Middle frontal gyrus (tissue), 1 donor: ENCODE measurements around the gene BBX.

Source experiments
- DNase-seq: peaks from one replicate; pipeline ENCODE4 v3.0.0-alpha.2; 2015; ENCODE audit warnings: low spot score; ENCODE audit errors: extremely low spot score

The BBX gene

DNA sequence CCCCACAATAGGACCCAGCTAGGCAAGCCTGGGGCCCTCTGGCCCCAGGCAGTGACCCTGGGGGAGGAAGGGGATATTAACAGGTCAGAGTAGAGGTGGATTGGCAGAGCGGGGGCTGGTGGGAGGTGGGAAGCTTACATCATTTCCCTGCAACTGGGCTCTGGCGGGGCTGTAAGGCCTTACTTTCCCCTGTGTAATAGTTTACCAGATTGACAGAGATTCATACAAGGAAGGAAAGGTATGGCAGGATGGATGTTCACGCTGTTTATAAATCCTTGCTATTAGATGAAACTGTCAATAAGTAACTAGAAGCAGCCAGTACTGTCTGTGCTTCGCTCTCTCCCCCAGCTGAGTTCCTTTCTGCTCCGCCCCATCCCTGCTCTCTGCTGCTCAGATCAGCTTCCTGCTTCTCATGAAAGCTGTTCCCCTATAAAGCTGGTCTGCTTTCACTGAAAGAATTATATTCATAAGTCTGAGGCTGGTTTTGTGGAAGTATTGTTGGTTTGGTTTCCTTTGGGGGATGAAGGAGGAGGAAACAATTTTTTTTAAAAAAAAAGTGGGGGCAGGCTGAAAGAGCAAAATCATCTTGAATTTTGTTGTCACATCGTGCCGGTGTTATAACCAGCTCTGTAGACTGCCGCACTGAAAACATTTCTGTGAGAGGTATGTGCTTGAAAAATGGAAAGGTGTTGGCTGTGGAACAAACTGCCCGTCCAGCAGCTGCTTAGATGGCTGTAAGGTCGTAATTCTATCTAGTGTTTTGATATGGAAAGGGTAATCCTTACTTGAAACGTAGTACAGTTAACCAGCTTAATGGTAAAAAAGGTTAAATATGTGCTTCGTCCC is 76.4 kb downstream of the BBX start:
- DNase-seq, result no peak

DNA sequence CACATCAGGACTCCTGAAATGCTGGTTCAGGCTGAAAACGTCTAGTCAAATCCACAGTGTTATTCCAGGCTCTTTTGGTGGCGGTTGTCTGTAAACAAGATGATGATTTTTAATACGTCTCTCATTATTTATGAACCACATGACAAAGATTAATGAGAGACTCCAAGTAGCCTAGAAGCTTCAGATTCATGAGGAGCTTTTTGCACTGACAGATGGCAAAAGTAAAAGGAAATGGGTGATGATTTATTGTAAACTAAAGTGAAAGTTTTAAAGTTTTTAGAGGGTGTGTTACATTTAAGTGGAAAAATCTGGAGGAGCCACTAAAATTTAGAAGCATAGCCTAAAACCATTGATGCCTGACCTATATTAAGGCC is 77.0 kb downstream of the BBX start:
- no peak for DNase-seq

DNA sequence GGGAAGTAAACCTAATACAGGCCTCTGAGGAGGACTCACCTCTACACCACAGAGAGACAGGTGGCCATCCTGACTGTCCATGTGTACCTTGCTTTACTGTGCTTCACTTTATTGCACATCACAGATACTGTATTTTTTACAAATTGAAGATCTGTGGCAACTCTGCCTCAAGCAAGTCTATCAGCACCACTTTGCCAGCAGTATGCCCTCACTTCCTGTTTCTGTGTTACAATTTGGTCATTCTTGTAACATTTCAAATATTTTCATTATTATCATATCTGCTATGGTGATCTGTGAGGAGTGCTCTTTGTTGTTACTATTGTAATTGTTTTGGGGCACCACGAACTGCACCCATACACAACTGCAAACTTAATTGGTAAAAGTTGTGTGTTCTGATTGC is 78.0 kb downstream of the BBX start:
- DNase-seq, result no peak

- DNase-seq, result no peak
These were observed 81.5 kb downstream of the BBX start for GRCh38 chr3:107604057-107604822.

- no peak for DNase-seq
These were observed 89.2 kb downstream of the BBX start for GRCh38 chr3:107611775-107612469.

GRCh38 chr3:107612664-107613084 is 89.9 kb downstream of the BBX start:
- DNase-seq, result no peak

DNA sequence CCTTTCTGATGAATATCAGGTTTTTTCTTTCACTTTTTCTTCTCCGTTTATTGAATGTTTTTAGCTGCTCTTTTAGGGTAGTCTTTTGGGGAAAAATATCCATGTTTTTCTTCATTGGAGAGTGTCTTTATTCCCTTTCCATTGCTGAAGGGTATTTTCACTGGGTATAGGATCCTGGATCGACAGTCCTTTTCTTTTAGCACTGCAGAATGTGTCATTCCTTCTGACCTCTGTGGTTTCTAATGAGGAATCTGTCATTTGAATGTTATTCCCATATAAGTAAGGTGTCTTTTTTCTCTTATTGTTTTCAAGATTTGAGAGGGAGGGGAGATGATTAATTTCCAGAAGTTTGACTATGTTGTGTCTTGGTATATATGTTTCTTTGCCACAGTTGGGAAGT is 96.8 kb downstream of the BBX start:
- no peak for DNase-seq

GRCh38 chr3:107620534-107620933 is 97.8 kb downstream of the BBX start:
- DNase-seq, result no peak

DNA sequence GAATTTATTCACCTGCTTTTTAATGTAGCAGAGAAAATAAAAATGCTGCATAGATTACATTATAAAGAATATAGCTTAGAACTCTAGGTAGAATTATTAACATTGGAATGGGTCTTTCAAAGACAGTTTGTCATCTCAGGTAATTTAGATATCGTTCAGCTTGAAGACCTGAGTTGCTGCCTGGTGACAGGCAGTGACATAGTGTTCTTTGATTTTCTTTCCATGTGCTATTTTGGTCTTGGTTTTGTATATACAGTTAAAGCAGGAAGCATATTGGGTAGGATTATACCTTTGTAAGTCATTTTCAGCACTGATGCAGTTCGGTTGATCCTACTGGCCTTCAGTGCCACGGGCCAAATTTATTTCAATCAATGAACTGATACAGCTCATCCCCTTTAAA is 98.7 kb downstream of the BBX start:
- no peak for DNase-seq

DNA sequence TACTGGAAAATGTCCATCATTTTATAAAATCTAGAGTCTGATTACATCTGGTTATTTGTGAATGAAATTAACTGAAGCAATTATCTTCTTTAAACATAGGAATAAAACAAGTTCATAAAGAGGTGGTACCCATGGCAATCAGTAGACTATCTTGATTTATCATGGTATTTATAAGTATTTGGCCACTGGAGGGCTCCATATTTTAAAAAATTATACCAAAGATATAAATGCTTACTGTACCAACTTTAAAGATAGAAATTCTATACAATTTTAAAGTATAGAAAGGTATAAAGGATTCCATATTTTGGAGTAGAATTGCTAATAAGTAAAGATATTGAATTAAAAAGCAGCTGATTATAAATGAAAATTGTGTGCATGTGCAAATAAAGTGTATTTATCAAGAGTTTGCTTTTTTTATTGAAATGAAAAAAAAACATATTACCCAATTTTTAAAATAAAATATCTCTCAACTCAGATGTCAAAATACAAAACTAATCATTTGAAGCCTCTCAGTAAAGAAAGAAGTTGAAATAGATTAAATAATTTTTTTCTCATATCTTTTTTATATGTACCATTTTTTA is 105.3 kb downstream of the BBX start:
- DNase-seq, result no peak

DNA sequence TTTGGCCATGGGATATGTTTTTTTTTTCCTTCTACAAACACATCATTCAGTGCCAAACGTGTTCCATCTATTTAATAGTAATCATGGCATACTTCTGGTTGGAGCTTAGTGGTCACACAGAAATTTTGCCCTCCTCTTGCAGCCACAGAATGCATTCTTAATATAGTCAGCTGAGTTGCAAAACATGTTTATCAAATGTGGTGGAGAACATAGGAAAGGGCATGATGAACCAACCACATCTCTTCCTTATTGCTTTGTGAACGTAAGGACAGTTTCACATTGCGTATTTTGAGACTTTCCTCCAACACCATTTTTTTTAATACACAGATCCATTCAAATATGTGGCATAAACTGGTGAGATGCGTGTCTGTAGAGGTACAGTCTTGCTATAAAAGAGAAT is 106.8 kb downstream of the BBX start:
- no peak for DNase-seq

GRCh38 chr3:107630779-107631178 is 108.0 kb downstream of the BBX start:
- no peak for DNase-seq

DNA sequence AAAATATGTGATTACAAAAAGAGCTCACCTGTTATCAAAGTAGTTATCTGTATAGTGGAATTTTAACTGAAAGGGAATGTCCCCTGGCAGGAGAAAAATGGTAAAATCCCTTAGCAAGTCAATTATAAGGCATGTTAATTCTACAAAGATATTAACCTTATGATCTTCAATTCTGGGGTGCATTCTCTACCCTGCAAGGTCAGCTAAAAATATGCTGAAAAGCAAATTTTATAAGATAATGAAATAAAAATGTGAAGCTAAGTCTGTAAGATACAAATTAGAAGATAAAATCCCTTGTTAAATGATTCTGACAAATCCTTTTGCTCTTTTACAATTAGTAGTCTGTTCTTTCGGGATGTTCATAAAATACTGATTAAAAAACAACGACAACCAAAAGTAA is 109.8 kb downstream of the BBX start:
- no peak for DNase-seq

GRCh38 chr3:107633327-107634098 is 110.8 kb downstream of the BBX start:
- DNase-seq, result no peak

DNA sequence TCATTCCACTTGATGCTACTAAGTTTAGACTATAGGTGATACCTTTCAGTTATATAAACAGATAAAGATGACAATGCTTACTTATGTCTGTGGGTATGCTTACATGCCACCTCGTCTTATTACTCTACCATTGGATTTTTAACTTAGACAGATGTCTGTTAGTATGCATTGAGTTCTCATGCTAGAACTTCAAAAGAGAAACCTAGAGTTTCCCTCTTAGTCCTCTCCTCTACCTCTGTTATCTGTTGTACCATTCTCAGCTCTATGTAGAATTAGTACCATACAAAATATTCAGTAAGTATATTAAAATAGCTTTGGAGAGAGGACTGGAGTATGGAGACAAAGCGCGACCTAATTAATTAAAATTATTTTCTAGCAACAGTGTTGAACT is 111.3 kb downstream of the BBX start:
- no peak for DNase-seq

DNA sequence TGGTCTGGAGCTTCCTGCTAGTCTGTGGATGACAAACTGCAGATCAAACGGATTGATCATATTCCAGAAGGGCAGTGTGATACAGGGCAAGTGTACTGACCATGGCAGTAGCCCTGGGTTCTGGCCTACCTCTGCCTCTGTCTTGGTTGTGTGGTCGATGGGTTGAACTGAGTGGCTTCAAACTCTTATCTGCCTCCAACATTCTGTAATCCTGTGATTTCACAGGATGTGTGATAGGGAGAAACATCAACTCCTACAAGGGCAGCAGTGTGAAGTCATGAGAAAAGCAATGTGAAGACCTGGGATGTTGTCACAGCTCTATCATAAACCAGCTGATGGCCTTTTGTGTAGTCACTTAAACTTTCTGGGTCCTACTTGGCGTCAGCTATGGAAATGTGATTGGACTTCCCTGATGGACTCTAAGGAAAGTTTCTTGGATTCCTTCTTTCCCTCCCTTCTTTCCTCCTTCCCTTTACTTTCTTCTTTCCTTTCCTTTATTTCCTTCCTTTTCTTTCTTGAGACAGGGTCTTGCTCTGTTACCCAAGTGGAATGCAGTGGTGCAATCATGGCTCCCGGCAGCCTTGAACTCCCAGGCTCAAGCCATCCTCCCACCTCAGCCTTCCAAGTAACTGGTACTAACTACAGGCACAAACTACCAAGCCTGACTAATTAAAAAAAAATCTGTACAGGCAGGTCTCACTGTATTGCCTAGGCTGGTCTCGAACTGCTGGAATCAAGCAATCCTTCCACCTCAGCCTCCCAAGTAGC is 114.8 kb downstream of the BBX start:
- DNase-seq, result no peak

GRCh38 chr3:107641572-107642307 is 119.0 kb downstream of the BBX start:
- no peak for DNase-seq

DNA sequence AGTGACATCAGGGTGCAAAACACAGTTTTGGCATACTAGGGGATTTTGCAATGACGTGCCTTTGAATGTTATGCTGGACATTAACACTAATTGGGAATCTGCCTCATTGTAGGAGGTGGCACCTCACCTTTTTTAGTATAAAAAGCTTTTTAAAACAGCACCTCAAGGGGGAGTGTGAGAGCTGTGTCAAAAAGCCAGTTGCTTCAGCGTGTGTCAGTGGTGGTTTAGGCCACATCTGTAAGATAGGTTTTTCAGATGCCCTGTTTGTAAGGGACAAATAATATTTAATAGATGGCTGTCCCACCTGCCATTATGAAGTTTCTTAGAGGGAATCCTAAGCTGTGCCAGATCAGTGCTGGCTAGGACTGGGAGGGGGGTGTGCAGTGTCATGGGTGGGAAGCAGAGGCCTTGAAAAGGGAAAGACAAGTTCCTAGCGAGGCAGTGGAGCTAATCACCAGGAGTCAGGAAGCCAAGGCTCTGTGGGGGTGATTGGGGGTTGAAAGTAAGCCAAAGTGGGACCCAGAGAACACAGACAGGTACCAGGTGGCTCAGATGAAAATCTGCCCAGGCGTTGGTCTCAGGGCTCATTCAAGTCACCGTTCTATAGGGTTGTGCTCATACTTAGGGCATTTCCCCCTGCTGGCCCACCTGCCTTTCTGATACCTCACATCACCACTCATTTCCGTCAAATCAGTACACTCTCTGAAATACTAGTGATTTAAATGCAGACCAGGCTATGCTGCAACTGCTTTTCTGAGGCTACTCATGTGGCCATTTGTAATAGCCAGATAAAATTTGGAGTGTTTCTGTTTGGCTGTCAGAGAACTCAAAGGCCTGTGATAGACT is 120.5 kb downstream of the BBX start:
- DNase-seq, result no peak

GRCh38 chr3:107644631-107645030 is 121.9 kb downstream of the BBX start:
- no peak for DNase-seq
